Neural cell (in vitro differentiated cells): ENCODE measurements around the gene LBHD1.

Source experiments
- CTCF ChIP-seq: fragments of 450-650 bp; IDR thresholded peaks from 2 replicates; pipeline ENCODE4 v1.5.1; 2014; ENCODE audit warnings: antibody characterized with exemption, mild to moderate bottlenecking, moderate library complexity; ENCODE audit not compliant: poor library complexity, severe bottlenecking
- EZH2 ChIP-seq: fragments of 200-600, 300-800 bp; shearing (Covaris generic), sonication (generic); IDR thresholded peaks from 2 replicates; pipeline ENCODE4 v1.6.1; 2014; ENCODE audit warnings: antibody characterized with exemption, low read length, borderline replicate concordance, mild to moderate bottlenecking; ENCODE audit not compliant: insufficient read depth, poor library complexity, severe bottlenecking
- MXI1 ChIP-seq: fragments of 450-650 bp; conservative IDR thresholded peaks from 2 replicates; pipeline ENCODE4 v1.6.1; 2014; ENCODE audit warnings: antibody characterized with exemption, mild to moderate bottlenecking; ENCODE audit not compliant: poor library complexity, severe bottlenecking

GRCh38 chr11:62705880-62706849, 34.1 kb upstream of the LBHD1 start:
- TF ChIP-seq CTCF: no peak
- peak; percentile 93 for TF ChIP-seq MXI1
- no peak for TF ChIP-seq EZH2
